Left lobe of liver (tissue), 2 donors: ENCODE results near the gene AADACL4. TPM values are rescaled to one million over a fixed set of nuclear protein-coding genes. Genes with fewer than 3 reads are reported as not detected.
"Not testable (repeated sequence)": the region's sequence is repeated elsewhere in the genome, so short reads cannot be mapped to it uniquely, and the experiment has no call there.

Source experiments
- ATAC-seq: fragments of 200-7000 bp; cut with Tn5 transposase; one replicate; pipeline ENCODE4 v1.9.1; 2020; ENCODE audit warnings: mild to moderate bottlenecking, moderate library complexity
- DNase-seq: peaks from one replicate; pipeline ENCODE4 v3.0.0-alpha.2; 2020; ENCODE audit warnings: low spot score
- total RNA-seq: library from RNA; stranded (reverse); gene quantifications from one replicate; pipeline ENCODE4 v1.2.1, GENCODE V29; 2021
- donor health status: DM: no; HTN: no; CAD: no; lungs with moderate emphysema.
- donor health status: DM: no; HTN: yes; CAD: no.

Gene AADACL4
- total RNA-seq, 1 donor from 2014 or later = not detected

DNA sequence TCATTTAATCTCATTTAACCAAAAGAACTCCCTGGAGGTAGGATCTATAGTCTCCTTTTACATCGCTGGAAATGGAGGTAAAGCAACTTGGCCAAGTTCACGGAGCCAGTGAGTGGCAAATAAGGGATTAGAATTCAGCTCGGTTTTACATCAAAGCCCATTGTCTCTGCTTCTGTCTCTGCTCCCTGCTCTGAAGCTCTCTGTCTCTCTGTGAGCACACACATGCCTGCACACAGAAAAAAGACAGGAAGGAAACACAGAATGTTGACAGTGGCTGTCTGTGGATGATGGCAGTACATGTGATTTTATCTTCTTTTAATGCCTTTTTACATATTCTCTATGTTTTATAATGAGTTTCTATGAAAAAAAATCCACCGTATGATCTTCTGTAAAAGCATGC, 17.0 kb upstream of the AADACL4 start:
- no peak for ATAC-seq

GRCh38 chr1:12627296-12627695, 16.6 kb upstream of the AADACL4 start:
- ATAC-seq (no peak), DNase-seq (no peak)

More for the DNA sequence above, 17.0 kb upstream of the AADACL4 start:
- no peak for DNase-seq

- ATAC-seq = no peak
These were observed 14.4 kb upstream of the AADACL4 start for GRCh38 chr1:12629511-12629956.

DNA sequence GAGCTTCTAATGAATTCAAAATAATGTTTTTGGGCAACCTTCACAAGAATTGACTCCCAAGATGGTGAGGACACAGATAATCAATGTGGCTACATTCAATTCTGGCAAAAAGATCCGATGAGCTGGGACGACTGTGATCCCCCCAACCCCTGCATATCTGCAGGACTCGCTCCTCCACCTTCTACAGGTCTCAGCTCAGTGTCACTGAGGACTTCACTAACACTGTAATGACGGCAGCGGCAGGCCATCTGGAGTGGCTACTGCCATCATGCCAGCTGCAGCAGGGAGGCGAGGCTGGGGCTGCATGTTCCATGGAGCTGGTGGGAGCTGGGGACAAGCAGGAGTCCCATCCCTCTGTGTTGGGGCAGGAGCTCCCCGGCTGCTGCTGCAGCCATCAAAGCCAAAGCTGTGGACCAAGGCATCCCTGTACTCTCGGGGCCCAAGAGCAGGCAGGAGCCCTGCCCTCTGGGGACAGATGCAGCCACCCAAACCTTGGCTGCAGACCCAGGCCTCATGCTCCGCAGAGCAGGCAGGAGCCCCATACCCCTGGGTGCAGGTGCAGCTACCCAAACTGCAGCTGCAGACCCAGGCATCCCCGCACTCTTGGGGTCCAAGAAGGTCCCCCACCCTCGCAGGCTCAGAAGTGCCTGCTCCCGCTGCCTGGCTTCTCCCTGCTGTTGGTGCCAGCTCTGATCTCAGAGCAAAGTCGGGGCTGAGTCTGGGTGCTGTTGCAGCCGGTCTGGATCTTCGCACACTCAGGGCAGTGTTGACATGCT, 13.7 kb upstream of the AADACL4 start:
- ATAC-seq (no peak), DNase-seq (no peak)

More at GRCh38 chr1:12629511-12629956, 14.4 kb upstream of the AADACL4 start:
- DNase-seq = no peak

GRCh38 chr1:12630946-12631530, 12.8 kb upstream of the AADACL4 start:
- DNase-seq = no peak
- ATAC-seq = no peak

GRCh38 chr1:12631571-12631970, 12.3 kb upstream of the AADACL4 start:
- DNase-seq = no peak

DNA sequence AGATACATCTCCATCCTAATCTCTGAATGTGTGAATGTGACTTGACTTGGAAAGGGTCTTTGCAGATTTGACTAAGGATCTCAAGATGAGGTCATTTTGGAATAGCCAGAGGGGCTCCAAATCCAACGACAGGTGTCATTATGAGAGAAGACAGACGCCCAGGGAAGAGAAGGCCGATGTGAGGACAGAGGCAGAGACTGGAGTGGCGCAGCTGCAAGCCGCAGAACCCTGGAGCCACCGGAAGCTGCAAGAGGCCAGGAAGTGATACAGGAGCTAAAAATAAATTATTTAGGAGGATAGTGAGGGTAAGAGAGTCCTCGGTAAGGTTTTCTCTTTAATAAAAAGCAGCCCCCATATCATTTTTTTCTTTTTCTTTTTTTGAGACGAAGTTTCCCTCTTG, 9.7 kb upstream of the AADACL4 start:
- no peak for ATAC-seq
- DNase-seq = no peak

More at GRCh38 chr1:12631571-12631970, 12.3 kb upstream of the AADACL4 start:
- ATAC-seq = no peak

- DNase-seq (no peak), ATAC-seq (no peak)
These were observed 9.1 kb upstream of the AADACL4 start for GRCh38 chr1:12634696-12635202.

- DNase-seq (no peak), ATAC-seq (no peak)
These were observed 7.6 kb upstream of the AADACL4 start for GRCh38 chr1:12636098-12636950.

GRCh38 chr1:12637693-12638092, 6.2 kb upstream of the AADACL4 start:
- no peak for DNase-seq
- ATAC-seq = peak; percentile 53

- no peak for DNase-seq
These were observed 3.5 kb upstream of the AADACL4 start for GRCh38 chr1:12640237-12640957.

DNA sequence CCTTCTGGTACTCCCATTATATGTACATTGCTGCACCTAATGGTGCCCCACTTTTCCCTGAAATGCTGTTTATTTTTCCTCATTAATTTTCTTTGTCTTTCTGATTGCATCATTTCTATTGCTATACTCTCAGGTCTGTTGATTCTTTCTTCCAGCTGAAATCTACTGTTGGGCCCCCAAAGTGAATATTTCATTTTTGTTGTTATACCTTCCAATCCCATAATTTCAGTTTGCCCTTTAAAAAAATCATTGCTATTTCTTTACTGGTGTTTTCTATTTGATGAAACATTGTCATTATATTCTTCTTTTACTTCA, 3.0 kb upstream of the AADACL4 start:
- ATAC-seq (no peak), DNase-seq (no peak)

More at GRCh38 chr1:12640237-12640957, 3.5 kb upstream of the AADACL4 start:
- ATAC-seq = no peak

- ATAC-seq (no peak), DNase-seq (no peak)
These were observed 806 bp upstream of the AADACL4 start for GRCh38 chr1:12643079-12643478.

DNA sequence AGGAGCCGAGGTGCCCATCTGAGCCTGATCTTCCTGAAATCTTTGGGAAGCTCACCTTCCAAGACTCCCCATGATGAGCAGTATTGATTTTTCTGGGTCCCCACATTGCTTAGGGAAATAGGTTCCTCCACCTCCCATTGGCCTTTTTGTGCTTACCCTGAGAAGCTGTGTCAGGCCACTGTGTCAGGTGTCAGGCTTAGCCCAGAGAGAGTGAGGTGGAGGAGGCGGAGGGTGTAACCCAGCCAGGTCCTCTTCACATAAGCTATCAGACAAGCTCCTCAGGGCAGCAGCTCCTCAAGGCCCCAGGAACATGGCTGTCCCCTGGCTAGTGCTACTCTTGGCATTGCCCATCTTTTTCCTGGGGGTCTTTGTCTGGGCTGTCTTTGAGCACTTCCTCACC, 352 bp downstream of the AADACL4 start:
- ATAC-seq = no peak
- no peak for DNase-seq

GRCh38 chr1:12644829-12645228, 944 bp downstream of the AADACL4 start:
- DNase-seq = no peak
- ATAC-seq = no peak

GRCh38 chr1:12645401-12645800, 1.5 kb downstream of the AADACL4 start:
- not testable (repeated sequence) for ATAC-seq, DNase-seq

DNA sequence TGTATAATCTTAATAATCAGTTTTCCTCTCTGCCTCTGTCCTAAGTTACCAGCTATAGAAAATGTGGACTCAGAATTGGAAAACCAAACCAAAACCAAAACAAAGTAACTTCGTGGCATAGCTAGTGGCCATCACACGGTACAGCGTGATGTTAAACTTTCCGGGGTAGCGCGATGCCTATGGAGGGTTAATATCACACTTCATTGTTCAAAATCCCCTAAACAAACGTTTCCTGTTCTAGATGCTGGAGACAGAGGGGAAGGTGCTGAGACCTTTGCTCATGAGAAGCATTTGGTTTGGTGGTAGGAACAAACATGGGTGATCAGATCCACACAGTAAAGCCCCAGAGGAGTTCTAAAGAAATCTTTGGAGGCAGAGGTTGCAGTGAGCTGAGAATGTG, 4.9 kb downstream of the AADACL4 start:
- no peak for ATAC-seq

GRCh38 chr1:12649971-12650421, 6.1 kb downstream of the AADACL4 start:
- DNase-seq (no peak), ATAC-seq (no peak)

More for the DNA sequence above, 4.9 kb downstream of the AADACL4 start:
- DNase-seq = no peak

GRCh38 chr1:12654004-12654567, 10.2 kb downstream of the AADACL4 start:
- no peak for DNase-seq
- ATAC-seq = no peak

DNA sequence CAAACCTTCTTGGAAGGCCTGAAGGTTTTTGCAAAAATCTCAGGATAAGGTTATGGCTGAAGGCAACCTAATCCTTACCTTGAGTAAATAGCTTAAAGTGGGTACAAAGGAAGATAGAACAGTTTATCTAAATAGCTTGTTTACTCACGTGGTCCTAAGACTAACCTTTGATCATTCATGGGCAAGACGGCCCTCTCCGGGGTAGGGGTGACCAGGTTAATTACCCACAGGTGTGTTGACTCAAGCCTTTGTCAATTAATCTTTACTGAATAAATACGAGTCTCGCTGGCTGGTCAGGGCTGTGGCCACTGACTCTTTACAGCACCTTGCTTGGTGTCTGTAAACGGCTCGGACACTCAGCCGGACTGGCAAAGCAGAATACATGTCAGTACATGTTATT, 10.8 kb downstream of the AADACL4 start:
- DNase-seq (no peak), ATAC-seq (no peak)
